Suppressor macrophage treated with lipopolysaccharide for 1 hour (primary cell): Measurements from ENCODE around the gene CACNA2D3.

ENCODE experiments used
- DNase-seq, 3 donors: peaks; one replicate each; pipeline ENCODE4 v3.0.0-alpha.2; 2020 to 2022

CACNA2D3 gene

DNA sequence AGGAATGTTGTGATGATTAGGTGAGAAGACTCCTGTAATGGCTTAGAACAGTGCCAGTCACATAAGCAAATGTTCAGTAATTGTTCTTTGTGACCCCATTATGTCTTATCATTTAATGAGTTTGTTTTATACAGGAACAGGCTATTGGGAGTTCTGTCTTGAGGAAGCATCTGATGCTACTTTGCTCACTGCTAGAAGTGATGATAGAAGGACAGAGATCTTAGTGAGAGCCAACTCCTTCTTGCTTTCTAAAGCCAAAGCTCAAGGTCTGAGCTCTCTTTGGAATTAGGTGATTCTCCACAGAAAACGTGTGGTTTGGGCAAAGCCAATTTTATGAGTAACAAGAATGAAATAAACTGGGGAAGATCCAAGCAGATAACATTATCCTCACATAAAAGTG lies 590.7 kb downstream of the CACNA2D3 start:
- DNase-seq, result no peak

DNA sequence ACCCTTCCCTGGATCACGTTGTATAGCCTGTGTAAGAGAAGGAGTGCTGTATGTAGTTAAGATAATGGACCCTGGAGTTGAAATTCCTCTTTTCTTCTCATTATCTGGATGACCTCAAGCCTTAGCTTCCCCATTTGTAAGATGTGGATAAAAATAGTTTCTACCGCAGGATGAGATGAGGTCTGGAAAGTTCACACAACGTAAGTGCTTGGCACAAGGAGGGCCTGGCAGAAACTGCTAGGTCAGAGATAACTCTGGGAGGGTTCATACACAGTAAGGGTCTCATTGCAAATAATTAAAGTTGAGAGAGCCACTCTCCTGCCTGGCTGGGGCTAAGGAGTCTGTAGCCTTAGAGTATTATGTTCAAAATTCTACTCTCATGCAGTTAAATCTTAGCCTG lies 591.1 kb downstream of the CACNA2D3 start:
- DNase-seq, result no peak

DNA sequence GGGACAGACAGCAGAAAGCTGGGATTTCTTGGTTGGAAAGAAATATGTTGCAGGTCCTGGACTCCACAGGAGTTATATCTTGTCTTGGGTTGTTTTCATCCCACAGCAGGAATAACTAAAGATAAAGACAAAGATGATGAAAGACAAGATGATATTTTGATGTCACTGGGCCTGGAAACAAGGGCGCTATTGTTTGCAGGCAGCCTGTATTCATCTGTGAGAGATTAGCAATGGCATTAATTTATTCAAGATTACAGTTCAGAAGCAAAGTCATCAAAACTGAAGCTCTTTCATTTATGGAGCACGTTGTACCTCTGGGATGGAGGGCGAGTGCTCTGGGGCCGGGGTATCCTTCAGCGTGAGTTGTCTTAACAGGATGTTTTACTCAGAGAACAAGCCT lies 591.7 kb downstream of the CACNA2D3 start:
- no peak for DNase-seq

DNA sequence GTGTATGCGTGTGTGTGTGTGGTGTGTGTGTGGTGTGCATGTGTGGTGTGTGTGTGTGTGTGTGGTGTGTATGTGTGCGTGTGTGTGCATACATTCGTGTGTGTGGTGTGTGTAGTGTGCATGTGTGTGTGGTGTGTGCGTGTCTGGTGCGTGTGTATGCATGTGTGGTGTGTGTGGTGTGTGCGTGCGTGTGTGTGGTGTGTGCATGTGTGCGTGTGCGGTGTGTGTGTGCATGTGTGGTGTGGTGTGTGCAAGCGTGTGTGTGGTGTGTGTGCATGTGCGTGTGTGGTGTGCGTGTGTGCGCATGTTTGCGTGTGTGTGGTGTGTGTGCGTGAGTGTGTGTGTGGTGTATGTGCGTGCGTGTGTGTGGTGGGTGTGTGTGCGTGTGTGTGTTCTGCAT lies 595.2 kb downstream of the CACNA2D3 start:
- DNase-seq, result no peak

DNA sequence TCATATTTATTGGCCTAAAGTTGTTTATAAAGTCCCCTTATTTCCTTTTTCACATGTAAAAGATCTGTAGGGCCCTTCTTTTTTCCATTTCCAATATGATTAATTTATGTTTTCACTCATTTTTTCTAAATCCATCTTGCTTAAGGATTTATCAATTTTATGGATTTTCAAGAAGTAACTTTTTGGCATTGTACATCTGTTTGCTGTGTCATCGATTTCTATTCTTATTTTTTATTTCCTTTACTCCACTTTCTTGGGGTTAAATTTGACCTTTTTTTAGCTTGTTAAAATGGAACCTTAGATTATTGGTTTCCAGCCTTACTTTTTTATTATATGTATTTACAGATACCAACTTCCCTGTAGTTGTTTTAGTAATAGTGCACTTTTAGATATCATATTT lies 597.6 kb downstream of the CACNA2D3 start:
- DNase-seq, result no peak

DNA sequence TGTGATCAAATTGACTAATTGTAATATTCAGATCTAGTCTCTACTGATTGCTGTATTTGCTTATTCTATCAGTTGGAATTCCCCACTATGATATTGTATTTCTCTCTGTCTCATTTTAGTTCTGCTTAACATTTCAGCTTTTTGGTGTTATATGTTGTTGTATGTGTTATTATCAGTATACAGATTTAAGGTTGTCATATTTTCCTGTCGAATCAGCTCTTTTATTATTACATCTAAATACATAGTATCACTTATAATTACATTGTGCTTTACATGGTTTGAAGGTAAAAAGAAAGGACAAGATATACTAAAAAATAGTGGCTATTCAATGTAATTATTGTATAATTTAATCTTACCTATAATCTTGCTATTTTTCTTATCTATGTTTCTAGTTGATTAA lies 598.3 kb downstream of the CACNA2D3 start:
- no peak for DNase-seq

DNA sequence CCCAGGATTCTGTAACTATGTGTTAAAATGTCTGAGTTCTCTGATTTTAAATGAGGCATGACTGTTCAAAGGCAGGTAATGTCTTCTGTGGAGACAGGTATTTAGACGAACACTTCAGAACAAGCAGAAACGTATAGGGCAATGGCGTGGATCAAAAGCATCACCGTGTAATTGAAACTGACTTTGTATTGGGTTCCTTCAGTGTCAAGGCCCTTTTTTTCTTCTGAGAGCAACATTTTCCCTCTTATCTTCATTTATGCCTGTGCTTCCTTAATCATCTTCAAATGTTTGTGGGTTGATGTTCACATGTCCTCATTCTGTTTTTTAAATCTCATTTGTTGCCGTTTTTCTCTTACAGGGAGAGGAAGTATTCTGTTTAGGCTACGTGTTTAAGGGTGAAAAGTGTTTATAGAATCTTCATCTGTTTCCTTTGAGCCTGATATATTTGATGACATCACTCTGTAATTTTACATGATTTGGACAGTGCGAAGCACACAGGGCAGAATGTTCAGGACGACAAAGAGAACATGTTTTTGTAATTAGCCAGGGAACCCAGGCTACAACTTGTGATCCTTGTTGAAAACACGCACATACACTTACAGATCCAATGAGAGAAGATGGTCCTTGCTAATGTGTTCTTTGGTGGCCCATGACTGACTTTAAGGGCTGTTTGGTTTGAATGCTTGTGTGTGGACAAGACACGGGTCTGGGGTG lies 609.5 kb downstream of the CACNA2D3 start:
- DNase-seq, result no peak

DNA sequence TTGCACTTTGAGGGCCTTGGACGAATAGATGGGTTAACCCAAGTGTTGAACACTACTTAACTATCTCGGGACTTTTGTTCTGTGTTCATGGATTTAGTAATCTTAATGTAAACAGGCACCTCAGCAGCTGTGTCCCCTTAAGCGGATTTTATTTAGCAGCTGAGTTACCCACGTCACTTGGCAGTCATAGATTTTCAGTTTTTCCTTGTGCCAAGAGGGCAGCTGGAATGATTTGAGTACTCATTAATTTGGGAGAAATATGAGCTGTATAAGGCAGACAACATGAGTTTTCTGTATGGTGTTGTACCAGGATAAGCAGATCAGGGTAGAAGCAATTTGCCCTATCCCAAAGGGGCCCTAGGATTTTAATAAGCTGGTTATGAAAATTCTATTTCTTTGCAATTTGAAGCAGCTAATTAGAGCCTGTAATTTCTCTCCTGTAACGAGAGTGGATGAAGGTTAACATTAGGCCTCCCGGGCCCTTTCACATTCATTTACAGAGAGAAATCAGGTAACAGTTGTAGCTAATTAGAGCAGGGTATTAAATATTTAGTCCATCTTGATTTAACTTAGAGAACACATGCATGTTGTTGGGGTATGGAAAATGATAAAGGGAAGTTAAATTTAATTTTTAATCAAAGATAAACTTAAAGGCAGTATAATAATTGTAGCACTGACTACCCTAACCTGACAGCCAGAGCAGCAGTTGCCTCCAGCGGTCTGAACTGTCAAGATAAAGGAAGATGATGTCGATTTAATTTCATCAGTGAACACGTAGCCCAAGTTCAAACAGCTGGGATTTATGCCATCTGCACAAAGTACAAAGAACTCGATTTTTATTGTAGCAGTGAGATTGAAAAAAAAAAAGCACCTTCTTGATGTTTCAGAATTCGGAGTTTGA lies 611.0 kb downstream of the CACNA2D3 start:
- DNase-seq, result no peak

DNA sequence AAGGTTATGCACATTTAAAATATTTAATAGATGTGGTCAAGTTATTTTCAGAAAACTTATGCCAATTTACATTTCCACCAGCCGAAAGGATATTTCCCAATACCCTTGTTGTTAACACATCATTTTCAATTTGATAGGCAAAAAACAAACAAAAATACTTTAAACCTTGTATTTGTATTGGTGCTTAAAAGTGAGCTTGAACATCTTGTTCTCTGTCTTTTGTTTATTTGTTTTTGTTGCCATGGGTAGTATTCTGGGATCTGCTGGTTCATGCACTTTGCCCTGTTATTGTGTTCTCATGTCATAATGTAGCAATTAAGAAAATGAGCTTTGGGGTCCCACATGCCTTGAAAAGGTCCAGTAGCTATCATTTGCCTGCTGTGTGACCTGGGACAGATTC lies 614.1 kb downstream of the CACNA2D3 start:
- no peak for DNase-seq

DNA sequence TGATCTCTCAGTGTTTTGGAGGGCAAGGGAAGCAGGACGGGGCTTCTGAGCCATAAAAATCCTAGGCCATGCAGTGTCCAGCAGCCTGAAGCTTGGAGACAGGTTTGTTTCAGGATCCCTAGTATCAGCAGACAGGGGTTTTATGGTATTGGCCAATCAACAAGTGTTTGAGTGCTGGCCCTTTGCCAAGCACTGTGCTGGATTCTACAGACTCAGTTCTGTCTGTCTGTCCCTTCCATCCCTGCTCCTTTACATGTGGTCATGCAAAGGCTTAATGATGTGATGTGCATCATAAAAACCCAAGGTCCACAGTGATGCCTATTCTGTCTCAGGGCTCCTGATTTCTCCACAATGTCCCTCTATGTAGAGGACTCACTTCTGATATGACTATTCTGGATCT lies 621.4 kb downstream of the CACNA2D3 start:
- DNase-seq, result no peak

DNA sequence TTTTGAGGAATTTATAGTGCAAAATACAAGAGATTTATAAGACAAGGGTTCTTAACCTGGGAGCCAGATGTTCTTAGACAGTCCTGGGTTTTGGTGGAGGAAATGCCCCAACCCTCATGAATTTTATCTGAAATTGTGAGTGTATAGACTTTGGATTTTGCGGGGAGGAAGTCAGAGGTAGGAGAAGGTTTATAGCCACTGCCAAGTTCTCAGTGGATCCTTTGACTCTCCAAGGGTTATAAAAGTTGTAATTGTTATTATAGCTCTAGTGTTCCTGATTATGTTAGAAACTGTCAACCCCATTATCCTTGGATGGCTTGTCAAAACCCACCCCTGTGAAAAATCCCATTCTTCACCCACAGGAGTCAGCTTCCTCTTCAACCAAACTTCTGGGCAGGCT lies 621.9 kb downstream of the CACNA2D3 start:
- no peak for DNase-seq

DNA sequence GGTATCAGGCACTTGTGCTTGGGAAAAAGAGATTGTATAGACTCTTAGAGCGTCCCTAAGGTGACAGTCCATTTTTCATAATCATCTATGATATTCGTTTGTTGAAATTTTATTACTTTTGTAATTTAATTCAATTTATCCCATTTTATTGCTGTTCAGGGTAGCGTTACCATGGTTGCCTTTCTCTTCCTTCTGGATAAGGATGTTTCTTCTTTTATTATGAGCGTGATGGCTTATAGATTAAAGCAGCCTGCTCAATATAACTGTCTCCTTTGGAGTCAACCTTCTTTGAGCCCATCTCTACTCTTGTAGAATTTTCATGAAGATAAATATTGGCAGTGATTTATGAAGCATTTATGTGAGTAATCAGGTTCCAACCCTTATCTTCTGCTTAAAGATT lies 623.5 kb downstream of the CACNA2D3 start:
- no peak for DNase-seq

DNA sequence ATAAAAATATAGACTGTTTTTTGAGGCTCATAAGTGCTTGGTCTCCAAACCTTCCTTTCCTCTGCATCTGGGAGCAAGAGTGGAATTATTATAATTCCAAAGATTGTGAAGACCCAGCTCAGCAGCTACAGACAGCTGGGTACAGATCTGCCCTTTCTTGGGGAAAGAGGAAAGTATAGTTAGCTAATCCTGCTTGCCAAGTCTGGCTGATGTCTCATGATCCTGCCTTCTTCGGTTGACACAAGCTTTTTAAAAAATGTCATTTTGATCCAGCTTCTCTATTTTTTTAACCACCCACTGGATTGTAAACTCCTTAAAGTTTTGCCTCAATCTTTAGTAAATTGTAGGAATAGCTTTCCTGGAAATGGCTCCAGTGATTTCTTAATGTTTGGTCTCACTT lies 624.4 kb downstream of the CACNA2D3 start:
- no peak for DNase-seq

DNA sequence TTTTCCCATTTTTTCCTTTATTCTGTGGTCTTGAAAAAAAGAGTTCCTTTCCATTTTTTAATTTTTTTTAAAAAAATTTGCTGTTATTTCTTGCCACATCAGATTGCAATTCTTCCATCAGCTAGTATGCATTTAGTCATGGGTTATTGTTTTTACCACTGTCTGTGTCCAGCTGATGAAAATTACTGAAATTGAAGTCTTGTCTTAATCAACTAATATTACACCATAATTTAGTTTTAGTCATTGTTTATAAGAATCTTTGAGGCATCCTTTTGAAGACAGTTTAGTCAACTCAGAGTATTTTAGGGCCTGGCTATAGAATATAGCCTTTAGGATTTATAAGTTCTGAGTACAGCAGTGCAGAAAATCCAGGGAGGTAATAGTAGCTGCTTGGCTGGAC lies 633.4 kb downstream of the CACNA2D3 start:
- DNase-seq, result no peak

DNA sequence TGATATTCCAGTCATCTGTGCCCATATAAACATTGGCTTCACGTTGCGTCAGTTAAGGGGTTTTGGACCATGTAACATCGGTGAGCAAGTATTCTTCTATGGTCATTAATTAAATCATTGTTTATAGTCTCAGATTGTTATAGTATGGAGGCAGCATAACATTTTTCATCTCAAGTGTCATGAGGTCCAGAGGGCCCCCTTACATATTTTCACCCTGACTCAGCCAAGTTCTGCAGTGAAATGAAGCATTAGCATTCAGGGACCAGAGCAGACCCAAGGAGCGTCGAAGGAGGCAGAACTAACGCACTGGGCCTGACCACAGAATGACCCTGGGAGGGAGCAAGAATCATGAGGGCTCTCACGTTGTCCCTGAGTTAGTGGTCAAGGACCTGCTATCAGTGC lies 634.0 kb downstream of the CACNA2D3 start:
- DNase-seq, result no peak

DNA sequence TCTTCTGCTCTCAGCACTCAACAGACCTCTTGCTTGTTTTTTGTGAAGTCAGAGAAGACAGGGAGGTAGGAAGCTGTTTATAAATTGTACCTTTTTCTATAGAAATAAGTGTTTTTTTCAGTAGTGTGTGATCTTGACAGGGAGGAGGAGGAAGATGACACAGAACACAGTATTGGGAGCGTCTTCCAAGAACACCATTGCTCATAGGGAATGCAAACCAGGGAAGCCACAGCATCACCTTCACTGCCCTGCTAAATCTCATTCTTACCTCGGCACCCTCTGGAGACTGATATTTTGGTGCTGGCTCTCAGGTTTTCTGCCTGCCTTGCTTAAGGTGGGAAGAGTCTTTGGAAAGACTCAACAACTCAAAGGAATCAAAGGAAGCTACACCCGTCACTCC lies 636.1 kb downstream of the CACNA2D3 start:
- no peak for DNase-seq

DNA sequence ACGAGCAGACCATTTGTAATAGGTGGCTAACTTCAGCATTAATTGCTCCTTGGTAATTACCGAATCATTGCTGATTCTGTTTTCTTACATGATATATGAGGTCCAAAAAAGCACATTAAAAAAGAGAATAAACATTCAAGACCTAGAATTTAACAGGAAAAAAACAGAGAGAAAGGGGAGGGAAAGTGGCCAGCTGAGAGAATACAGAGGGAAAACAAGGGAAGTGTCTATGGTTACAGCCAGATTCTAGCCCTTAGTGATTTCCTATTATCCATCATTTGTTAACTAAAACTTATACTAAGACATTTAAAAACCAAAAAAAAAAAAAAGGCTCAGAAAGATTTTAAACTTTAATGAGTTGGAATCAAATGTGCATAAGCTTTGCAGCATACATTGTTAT lies 636.8 kb downstream of the CACNA2D3 start:
- DNase-seq, result no peak

DNA sequence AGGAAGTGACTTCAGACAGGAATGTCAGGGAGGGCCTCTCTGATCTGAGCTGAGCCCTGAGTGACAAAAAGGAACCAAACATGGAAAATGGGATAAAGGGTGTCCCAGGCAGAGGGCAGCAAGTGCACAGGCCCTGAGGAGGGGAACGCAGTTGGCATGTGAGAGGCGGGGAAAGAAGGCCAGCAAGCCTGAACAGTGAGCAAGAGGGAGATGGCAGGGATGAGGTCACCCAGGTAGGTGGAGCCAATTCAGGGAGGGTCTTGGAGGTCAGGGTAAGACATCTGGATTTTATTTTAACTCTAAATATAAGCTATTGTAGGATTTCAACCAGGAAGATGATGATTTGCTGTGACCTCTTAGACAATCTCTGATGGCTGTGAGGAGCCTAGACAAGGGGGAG lies 637.8 kb downstream of the CACNA2D3 start:
- no peak for DNase-seq

DNA sequence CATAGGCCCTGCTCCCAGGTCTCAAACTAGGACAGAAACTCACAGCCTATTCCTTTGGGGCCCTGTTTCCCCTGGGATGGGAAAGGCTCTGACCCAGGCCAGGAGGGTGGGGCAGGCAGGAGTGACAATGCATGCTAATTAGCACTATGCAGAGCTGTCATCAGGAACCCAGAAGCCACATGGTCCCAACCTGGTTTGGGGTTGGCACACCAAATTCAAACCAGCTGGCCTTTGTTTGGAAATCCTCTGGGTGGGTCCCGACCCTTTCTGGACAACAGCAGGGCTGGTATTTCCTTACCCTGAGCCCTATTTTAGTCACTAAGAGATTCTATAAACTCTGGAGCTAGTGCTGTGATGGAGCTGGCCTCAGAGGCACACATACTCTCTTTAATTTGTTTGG lies 639.3 kb downstream of the CACNA2D3 start:
- no peak for DNase-seq

DNA sequence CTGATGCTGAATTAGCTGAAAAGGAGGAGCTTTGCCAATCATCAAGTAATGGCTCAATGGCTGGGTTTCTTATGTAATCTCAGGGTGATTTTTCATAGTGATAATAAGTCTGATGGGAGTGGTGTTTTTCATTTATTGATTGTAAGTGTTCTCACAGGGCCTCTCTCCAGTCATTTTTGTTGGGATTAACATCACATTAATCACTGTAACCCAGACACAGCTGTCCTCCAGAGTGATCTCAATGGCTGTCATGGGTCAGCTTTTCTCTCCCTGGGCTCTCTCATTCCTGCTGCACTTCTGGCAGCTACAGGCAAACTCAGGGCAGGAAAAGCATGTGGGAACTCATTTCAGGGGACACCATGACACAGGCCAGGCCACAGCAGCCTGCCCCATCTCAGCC lies 642.6 kb downstream of the CACNA2D3 start:
- no peak for DNase-seq

DNA sequence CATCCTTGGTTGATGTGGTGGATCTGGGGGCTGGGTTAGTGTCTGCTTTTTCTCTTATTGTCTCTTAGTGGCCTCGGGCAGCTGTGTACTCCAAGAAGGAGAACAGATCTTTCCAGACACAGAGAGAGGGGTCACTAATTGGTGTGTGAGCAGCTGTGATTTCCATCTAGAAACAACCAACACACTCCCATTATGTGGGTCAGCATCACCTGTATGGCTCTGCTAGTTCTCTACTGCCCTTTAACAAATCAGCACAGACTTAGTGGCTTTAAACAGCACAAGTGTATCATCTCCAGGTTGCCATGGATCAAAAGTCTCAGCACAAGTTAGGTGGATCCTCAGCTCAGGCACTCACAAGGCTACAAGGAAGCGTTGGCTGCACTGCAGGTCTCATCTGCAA lies 648.7 kb downstream of the CACNA2D3 start:
- no peak for DNase-seq

DNA sequence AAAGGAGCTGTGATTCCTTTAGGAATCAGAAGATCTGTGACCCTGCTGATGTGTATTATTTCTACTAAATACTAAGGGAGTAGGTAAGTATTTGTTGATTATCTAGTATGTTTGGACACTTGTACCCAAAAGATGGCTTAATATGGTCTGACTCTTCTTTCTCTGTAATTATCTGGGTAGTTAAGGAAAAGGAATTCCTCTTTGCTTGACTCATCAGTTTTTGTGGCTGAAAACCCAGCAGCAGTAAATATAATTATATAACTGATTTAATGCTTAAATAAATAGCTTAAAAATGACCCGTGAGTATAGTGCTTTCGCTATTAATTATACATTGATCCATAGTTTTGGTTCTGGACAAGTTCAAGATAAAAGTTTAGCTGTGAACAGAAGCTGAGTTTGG lies 649.7 kb downstream of the CACNA2D3 start:
- no peak for DNase-seq

DNA sequence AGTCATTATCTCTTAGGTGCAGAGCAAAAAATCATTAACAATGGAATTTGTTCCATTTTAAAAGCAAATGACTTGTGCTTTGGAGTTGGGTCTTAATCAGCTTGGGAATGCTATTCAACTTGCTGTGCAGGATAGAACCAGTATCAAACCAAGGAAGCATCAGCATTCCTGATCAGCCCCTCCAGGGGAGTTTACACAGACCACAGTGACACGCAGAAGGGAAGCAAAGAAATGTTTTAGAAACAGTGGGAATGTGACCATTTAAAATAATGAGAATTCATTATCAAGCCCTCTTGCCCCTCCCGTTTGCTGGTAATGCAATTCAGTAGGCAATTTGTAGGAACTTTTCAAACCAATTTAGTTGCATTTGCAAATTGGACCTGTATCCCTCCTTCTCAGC lies 650.4 kb downstream of the CACNA2D3 start:
- DNase-seq, result no peak

DNA sequence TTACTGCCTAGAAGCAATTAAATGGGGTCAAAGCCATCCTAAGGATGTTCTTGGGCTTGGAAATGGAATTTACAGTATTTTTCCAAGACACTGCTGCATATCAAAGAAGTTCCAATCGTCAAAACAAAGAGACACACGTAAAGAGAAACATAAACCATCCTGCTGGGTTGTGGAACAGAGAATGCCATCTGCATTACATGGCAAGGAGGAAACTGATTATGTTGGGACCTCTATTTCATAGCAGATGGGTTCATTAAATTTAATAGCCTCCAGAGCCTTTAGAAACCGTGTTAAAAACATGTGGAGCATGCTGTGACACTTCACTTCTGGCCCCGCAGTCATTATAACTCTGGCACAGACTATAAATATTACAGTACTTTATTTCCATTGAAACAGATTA lies 650.9 kb downstream of the CACNA2D3 start:
- no peak for DNase-seq

DNA sequence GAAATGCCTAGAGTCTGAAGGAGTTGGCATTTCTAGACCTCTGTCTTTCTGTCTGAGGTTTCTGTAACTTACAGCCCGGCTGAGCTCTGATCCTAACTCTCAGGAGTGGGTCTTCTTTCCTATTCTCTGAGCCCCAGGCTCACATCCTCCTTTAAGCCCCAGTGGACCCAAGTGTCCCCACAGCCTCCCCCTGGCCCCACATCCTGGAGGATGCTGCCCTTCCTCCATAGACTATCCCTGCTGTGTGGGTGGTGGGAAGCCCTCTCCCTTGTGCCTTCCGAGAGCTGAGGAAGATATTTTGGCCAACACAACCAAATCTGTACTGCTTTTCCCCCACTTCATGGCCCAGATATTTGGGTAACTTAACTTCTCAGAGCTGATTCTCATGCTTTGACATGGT lies 654.2 kb downstream of the CACNA2D3 start:
- no peak for DNase-seq
